Bronchial smooth muscle cell (primary cell): ENCODE measurements around the gene CHRNG. TPM values are rescaled to one million over a fixed set of nuclear protein-coding genes. Genes with fewer than 3 reads are reported as not detected.

Experiments used
- total RNA-seq: library from RNA; depleted of rRNA; stranded (reverse); fragments of >200 nt; gene quantifications from 2 replicates; pipeline ENCODE4 v1.2.1, GENCODE V29; 2014

The CHRNG gene, protein sequence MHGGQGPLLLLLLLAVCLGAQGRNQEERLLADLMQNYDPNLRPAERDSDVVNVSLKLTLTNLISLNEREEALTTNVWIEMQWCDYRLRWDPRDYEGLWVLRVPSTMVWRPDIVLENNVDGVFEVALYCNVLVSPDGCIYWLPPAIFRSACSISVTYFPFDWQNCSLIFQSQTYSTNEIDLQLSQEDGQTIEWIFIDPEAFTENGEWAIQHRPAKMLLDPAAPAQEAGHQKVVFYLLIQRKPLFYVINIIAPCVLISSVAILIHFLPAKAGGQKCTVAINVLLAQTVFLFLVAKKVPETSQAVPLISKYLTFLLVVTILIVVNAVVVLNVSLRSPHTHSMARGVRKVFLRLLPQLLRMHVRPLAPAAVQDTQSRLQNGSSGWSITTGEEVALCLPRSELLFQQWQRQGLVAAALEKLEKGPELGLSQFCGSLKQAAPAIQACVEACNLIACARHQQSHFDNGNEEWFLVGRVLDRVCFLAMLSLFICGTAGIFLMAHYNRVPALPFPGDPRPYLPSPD
- not detected in 2 replicates for total RNA-seq

DNA sequence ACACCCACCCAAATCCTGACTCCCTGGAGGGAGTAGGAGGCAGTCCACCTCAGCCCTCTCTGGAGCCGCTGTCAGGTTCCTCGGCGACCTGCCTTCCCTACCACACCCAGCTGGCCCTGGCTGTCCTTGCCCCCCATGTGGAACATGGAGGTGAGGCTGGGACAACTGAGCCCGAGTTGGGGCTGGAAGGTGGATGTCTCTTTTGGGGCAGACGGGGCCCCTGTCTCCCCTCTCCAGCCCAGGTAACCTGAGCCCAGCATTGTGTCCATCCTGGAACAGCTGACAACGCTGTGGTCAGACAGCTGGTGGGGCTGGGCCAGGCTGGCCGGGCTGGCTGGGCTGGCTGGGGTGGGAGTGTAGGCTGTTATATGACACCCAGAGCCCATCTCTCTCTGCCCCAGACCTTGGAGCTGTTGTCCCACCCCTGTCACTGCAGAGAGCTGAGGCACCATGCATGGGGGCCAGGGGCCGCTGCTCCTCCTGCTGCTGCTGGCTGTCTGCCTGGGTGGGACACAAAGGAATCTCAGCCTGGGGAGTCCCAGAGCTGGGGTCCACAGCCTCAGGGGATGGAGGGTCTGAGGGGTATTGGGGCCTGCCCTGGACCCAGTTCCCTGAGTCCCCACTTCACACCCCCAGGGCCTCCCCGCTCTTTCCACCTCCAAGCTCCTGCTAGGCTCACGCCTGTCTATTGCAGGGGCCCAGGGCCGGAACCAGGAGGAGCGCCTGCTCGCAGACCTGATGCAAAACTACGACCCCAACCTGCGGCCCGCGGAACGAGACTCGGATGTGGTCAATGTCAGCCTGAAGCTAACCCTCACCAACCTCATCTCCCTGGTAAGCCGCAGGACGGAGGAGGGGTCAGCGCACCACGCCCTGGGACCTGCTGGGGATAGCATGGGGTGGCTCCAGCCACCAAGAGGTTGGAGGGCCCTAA lies at the start of gene CHRNG:
Gene CHRNG, plus strand, starts transcription at position 395 of the 934 bp plus-strand sequence. Its CDS starts 56 bp downstream, at position 451.

DNA sequence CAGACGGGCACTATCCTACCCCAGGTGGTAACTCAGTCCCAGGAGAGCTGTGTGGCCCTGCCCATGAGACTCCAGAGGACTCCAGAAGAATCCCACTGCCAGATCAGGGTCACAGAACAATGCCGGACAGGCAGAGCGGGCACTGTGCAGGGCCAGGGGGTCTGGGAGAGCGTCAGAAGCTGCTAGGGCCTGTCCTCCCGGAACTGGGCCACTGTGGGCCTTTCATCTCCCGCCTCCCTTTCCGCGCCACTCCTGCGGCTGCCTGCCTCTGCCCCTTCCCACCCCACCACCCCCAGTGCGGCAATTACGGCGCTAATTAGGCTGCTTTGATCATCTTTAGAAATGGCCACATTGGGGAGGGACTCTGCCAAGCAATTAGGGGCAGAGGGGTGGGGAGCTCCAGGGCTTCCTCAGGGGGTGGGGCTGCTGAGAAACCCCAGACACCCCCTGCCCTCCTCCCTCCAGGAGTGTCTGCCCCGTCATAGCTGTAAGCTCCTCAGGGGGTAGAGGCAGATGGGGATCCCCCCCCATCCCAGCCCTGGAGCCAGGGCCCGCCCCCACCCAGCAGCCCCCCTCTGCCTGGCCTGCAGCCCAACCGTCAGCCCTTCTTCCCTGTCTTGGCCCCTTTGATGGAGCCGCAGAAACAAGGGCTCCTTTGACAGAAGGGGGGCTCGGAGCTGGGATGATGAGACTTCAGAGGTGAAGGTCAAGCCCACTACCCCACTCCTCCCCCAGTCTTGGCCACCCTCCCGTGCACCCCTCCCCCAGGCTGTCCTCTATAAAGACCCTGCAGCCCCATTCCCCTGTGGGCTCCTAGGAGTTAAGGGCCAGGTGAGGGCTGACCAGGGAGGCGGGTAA lies 19.7 kb upstream of the CHRNG start, which contains the start of gene PRSS56:
Gene PRSS56, plus strand, starts transcription at position 808 of the 858 bp plus-strand sequence. CDS start 211 bp downstream, outside the sequence.

DNA sequence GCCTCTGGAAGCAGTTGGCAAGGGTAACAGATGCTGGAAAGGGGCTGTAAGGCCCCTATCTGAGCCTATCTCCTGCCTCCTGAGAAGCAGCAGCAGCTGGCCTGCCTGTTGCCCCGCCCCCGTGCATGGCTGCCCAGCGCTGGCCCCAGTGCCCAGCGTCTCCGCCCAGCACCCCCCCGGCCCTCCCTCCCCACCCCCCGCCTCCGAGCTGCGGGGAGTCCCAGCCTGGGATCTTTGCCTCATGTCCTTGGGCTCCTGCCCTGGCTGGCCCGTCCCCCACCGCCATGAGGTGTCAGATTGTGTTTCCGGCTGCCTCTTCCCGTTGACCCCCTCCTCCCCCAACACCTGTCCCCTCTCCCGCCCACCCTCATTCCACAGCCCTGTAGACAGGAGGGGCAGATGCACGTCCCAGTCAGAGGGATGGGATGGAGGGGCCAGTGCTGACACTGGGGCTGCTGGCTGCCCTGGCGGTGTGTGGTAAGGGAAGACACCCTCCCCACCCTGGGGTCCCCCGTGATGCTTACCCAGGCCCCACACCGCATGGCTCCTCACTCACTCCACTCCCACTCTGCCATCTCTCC lies 13.6 kb upstream of the CHRNG start, which contains the start of gene CHRND:
Gene CHRND, plus strand, starts transcription at position 370 of the 581 bp plus-strand sequence. Its CDS starts 56 bp downstream, at position 426.

DNA sequence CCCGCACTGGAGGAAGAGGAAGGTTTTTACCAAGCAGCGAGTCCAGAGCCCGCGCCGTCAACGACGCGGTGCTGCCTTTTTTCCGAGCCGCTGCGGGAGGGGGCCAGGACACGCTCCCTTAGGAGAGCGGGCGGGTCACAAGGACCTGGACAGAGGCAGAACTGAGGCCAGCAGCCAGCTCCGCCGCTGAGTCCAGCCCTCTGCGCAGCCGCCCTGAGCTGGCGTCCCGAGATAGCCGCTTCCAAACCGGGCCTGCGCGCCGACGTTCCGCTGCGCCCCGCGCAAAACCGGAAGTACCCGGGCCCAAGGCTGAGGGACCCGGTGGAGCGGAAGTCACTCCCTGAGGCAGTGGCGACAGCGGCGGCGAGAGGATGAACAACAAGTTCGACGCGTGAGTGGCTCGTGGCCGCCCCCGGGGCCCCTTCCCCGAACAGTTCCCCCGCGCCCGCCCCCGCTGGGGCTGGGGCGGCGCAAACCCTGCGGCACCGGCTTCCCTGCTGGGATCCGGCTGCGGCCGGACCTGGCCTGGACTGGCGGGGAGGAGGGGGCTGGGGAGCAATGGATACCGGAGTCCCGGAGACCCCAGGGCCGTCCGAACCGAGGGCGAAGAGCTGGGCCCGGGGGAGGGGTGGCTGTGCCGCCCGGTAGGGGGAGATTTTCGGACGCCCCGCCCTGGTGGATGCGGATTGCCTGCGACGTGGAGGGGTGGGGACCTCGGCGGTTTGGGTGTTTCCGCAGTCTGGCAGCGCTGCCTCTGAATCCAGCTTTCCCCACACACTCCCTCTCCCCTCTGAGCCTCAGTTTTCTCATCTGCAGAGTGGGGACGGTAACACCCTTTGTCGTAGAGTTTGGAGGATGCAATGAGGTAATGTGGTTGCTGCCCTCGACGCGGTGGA lies 11.1 kb downstream of the CHRNG start, which contains the start of the genes EIF4E2 and TIGD1:
Gene EIF4E2, plus strand, starts transcription at position 336 of the 896 bp plus-strand sequence. Its CDS starts 36 bp downstream, at position 372.
Gene TIGD1, minus strand, starts transcription at position 204 of the 896 bp plus-strand sequence. CDS start 675 bp downstream, outside the sequence.

Other genes with a start within 250 kb of the CHRNG start
- not detected in 2 replicates for gene ALPP, start 160.9 kb upstream of the CHRNG start, total RNA-seq
- gene ALPG, start 132.8 kb upstream of the CHRNG start, total RNA-seq = not detected in 2 replicates
- not detected in 2 replicates for gene ALPI, start 83.5 kb upstream of the CHRNG start, total RNA-seq
- gene ECEL1, start 51.9 kb upstream of the CHRNG start, total RNA-seq = not detected in 2 replicates
- gene PRSS56, start 19.3 kb upstream of the CHRNG start, total RNA-seq = not detected in 2 replicates
- gene CHRND, start 13.5 kb upstream of the CHRNG start, total RNA-seq = not detected in 2 replicates
- 2.2 and 2.5 TPM in 2 replicates for gene TIGD1, start 10.9 kb downstream of the CHRNG start, total RNA-seq
- 142 and 199 TPM in 2 replicates for gene EIF4E2, start 11.0 kb downstream of the CHRNG start, total RNA-seq
- gene EFHD1, start 93.9 kb downstream of the CHRNG start, total RNA-seq = not detected in 2 replicates
- 44.6 and 67.7 TPM in 2 replicates for gene GIGYF2, start 157.6 kb downstream of the CHRNG start, total RNA-seq
- not detected in 2 replicates for gene KCNJ13, start 236.9 kb downstream of the CHRNG start, total RNA-seq